Stomach (tissue), 9 donors: Measurements from ENCODE around the gene SF3A2. TPM values are rescaled to one million over a fixed set of nuclear protein-coding genes. Genes with fewer than 3 reads are reported as not detected.

Experiments used
- DNase-seq, 2 donors: peaks; one replicate each; pipeline versions ENCODE4 v3.0.0 to v3.0.0-alpha.2; 2013 to 2019
- H3K27ac ChIP-seq, 5 donors: fragments of 200-600 bp in 4 of 5; sonication (generic) in 4 of 5; one replicate each; pipeline ENCODE4 v1.5.1; 2013 to 2019; ENCODE audit warnings: mild to moderate bottlenecking in 1 of 5, moderate library complexity in 1 of 5
- H3K27me3 ChIP-seq, 3 donors: fragments of 200-600 bp; sonication (generic); one replicate each; pipeline ENCODE4 v1.5.1; 2017 to 2019; ENCODE audit warnings: mixed run types in 1 of 3
- H3K36me3 ChIP-seq, 4 donors: fragments of 200-600 bp; sonication (generic); 1 replicate in 3 of 4; 2 replicates in 1 of 4; pipeline ENCODE4 v1.5.1; 2016 to 2019
- H3K4me1 ChIP-seq, 4 donors: fragments of 200-600 bp; sonication (generic); one replicate each; pipeline ENCODE4 v1.5.1; 2016 to 2019
- H3K4me3 ChIP-seq, 4 donors: fragments of 200-600 bp; sonication (generic) in 3 of 4; one replicate each; pipeline ENCODE4 v1.5.1; 2016 to 2019; ENCODE audit warnings: mild to moderate bottlenecking in 1 of 4
- H3K9me3 ChIP-seq, 4 donors: fragments of 200-600 bp; sonication (generic); one replicate each; pipeline ENCODE4 v1.5.1; 2016 to 2019
- CTCF ChIP-seq, 7 experiments: fragments of 450-650 bp in 4 of 7; fragments of 200-600 bp in 3 of 7; sonication (generic) in 3 of 7; IDR thresholded peaks; one replicate each; pipeline ENCODE4 v1.5.1; 2016 to 2019; ENCODE audit warnings: antibody characterized with exemption in 7 of 7, control low read depth in 2 of 7, mild to moderate bottlenecking in 1 of 7
- EP300 ChIP-seq: sonication (generic); formaldehyde crosslinking; IDR thresholded peaks from one replicate; pipeline ENCODE4 v1.6.1; 2017; ENCODE audit warnings: antibody characterized with exemption
- POLR2A ChIP-seq, 4 donors: fragments of 450-650 bp; IDR thresholded peaks; one replicate each; pipeline ENCODE4 v1.6.1; 2016; ENCODE audit warnings: antibody characterized with exemption in 4 of 4, control low read depth in 2 of 4, mild to moderate bottlenecking in 1 of 4, moderate library complexity in 1 of 4
- POLR2AphosphoS5 ChIP-seq, 3 donors: sonication (generic); formaldehyde crosslinking; IDR thresholded peaks; one replicate each; pipeline ENCODE4 v1.6.1; 2016; ENCODE audit warnings: antibody characterized with exemption in 3 of 3
- WGBS, 5 donors: extraction: QIAGEN DNeasy Blood & Tissue Kit in 3 of 5; methylation state at CpG; one replicate each; pipeline versions ENCODE4 v1.1.5 to v1.1.7; 2013 to 2018; 5-methylcytosine and 5-hydroxymethylcytosine counted together
- intact Hi-C: fragments of 100-400 bp; cut with DNase I; formaldehyde crosslinking; loops from one replicate; pipeline ENCODE4 v1.15.1; 2023; ENCODE audit warnings: low total_unique reads
- polyA plus RNA-seq, 3 donors: library from polyadenylated mRNA; stranded (reverse); fragments of 200-250 nt; gene quantifications; one replicate each; pipeline ENCODE4 v1.2.3, GENCODE V29; 2013
- total RNA-seq, 5 donors: library from RNA; depleted of rRNA; stranded (reverse); fragments of >200 nt; gene quantifications; one replicate each; pipeline versions ENCODE4 v1.1.0 to v1.2.3, GENCODE V29; 2014 to 2016
- donor health status: healthy with polysubstance abuse.
- donor health status: Bipolar disorder and iron deficiency.
- donor health status: healthy.

The SF3A2 gene
- total and polyA plus RNA-seq, 8 donors, result 25.8 to 214 (median 37.0) TPM

DNA sequence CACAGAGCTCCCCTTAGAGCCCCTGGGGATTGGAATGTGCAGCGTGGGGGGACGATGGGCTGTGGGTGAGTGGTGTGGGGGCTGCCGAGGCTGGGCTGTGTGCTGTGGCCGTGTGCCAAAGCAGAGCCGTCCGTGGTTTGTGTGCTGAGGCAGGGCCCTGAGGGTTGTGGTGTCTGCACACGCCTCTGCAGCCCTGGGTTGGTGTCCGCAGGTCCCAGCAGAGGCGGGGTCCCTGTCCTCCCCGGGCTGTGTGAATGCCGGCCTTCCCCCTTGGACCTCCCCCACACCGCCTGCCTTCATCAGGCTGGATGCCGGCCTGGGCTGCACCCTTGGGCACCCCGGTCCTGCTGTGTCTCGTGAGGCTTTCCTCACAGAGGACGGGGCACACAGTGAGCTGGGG is 46.7 kb upstream of the SF3A2 start:
- TF ChIP-seq CTCF (IDR thresholded peaks at IDR 0.05) (no peak), POLR2A (IDR thresholded peaks at IDR 0.05) (no peak)
- H3K4me1 ChIP-seq, result peaks cover 14 to 42% (median 30%) of the 10 kb centered on the region in 4 donors
- DNase-seq, result no peak
- no peaks in the 10 kb centered on the region for H3K27me3 ChIP-seq
- no peak overlapping the region for H3K27ac ChIP-seq
- intact Hi-C loops, result no loop called here
- H3K36me3 ChIP-seq, result peaks cover 62 to 97% (median 82%) of the 10 kb centered on the region in 4 donors
- H3K4me3 ChIP-seq, result no peak overlapping the region
- no peaks in the 10 kb centered on the region for H3K9me3 ChIP-seq
- WGBS, 5 donors, result 81 to 90% (median 85%) methylated on average over 4 to 16 of the region's 16 CpGs

DNA sequence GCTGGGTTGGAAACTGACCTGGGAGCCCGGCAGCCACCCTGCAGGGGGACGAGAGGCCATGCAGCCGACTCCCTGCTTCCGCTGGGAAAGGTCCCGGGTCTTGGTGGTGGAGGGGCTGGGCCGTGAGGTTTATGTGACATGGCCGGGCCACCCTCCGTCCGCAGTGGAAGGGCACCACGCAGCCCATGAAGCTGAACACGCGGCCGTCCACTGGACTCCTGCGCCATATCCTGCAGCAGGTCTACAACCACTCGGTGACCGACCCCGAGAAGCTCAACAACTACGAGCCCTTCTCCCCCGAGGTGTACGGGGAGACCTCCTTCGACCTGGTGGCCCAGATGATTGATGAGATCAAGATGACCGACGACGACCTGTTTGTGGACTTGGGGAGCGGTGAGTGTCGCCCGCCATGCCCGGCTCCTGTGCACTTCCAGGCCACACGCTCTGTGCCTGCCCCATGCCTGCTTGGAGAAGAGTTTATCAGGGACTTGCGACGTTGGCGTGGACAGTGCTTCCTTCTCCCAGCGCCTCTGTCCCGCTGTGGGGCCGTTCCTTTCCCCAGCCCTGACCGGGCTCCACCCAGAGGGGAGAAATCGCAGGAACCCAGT is 45.7 kb upstream of the SF3A2 start:
- 87 to 91% (median 89%) methylated on average over 21 to 37 of the region's 37 CpGs for WGBS, 5 donors
- TF ChIP-seq EP300 (no peak), POLR2AphosphoS5 (IDR thresholded peaks at IDR 0.05) (no peak)
- Histone ChIP-seq H3K27me3 (no peaks in the 10 kb centered on the region), H3K4me1 (peaks cover 14 to 31% (median 24%) of the 10 kb centered on the region in 4 donors), H3K36me3 (peaks cover 68 to 100% (median 90%) of the 10 kb centered on the region in 4 donors), H3K9me3 (no peaks in the 10 kb centered on the region), H3K4me3 (no peak overlapping the region), H3K27ac (no peak overlapping the region)
- intact Hi-C loops, result no loop called here
- DNase-seq, result no peak

DNA sequence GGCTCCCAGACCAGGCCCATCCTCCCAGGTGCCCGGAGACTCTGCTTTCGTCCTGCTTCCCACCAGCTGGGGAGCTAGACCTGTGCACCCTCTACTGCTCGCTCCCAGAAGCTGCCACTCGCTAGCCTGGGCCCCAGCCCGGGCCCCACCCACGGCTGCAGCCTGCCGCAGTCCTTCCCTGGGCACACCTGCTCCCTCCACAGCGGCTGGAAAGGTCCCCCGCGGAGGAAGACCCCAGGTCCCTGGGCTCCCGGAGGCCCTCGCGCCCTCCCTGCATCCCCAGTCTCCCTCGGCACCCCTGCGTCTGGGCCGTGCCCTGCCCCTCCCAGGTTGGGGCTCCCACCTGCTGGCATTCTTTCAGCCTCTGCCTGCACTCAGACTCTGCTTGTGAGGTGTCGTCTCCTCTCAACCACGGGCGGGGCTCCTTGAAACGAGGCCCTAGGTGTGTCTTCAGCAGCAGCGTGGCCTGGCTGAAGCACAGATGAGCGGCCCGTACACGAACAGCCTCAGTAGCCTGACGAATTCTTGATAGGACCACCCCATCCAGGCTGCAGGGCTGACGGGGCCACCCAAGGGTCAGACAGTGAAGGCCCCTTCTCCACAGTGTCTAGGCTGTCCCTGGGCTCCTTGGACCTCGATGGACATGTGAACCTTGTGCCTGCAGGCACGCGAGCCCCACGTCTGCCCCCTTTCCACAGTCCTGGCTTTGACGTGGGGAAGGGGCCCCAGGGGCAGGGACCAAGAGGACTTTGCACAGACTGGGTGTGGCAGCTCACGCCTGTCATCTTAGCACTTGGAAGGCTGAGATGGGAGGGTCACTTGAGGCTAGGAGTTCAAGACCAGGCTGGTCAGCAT is 44.9 kb upstream of the SF3A2 start:
- no peak overlapping the region for H3K27ac ChIP-seq
- 72 to 84% (median 83%) methylated on average over 26 to 32 of the region's 32 CpGs for WGBS, 5 donors
- peak in 1 of 2 donors; percentile 78 for DNase-seq

DNA sequence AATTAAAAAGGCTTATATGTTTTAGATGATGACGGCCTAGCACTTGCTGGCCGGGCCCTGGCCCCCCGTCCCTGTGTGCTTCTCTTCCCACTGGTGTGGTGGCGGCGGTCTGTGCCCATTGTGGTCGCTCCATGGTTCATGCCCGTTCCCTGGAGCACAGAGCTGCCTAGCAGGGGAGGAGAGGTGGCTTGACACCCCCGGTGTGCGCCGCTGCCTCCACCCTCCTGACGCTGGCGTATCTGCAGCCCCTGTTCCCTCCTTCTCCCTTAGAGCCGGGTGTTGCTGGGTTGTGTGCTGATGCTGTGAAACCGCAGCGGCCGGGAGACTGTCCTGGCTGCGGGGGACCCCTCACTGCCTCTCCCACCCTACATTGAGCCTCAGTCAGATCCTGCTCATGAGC is 43.8 kb upstream of the SF3A2 start:
- no peaks in the 10 kb centered on the region for H3K9me3 ChIP-seq
- no peaks in the 10 kb centered on the region for H3K27me3 ChIP-seq
- 91 to 98% (median 96%) methylated on average over 12 to 17 of the region's 17 CpGs for WGBS, 5 donors
- intact Hi-C loops, result no loop called here
- no peak for DNase-seq
- H3K36me3 ChIP-seq, result peaks cover 60 to 100% (median 94%) of the 10 kb centered on the region in 4 donors
- peaks cover 0 to 14% (median 9%) of the 10 kb centered on the region in 4 donors for H3K4me1 ChIP-seq
- no peak overlapping the region for H3K27ac ChIP-seq
- H3K4me3 ChIP-seq, result no peak overlapping the region
- no peak for TF ChIP-seq CTCF (IDR thresholded peaks at IDR 0.05)
- TF ChIP-seq EP300, result no peak
- TF ChIP-seq POLR2AphosphoS5 (IDR thresholded peaks at IDR 0.05), result no peak
- no peak for TF ChIP-seq POLR2A (IDR thresholded peaks at IDR 0.05)

More for the DNA sequence above, 44.9 kb upstream of the SF3A2 start:
- intact Hi-C loops, result no loop called here
- Histone ChIP-seq H3K4me1 (peaks cover 8 to 24% (median 18%) of the 10 kb centered on the region in 4 donors), H3K9me3 (no peaks in the 10 kb centered on the region), H3K4me3 (no peak overlapping the region), H3K27me3 (no peaks in the 10 kb centered on the region), H3K36me3 (peaks cover 65 to 100% (median 91%) of the 10 kb centered on the region in 4 donors)
- TF ChIP-seq POLR2A (IDR thresholded peaks at IDR 0.05) (no peak), CTCF (IDR thresholded peaks at IDR 0.05) (no peak), EP300 (no peak), POLR2AphosphoS5 (IDR thresholded peaks at IDR 0.05) (no peak)
